RWPE2 (cell line): Measurements from ENCODE around the gene SMIM35.

Source experiments
- ATAC-seq: fragments of 200-7000 bp; cut with Tn5 transposase; 3 replicates; pipeline ENCODE4 v1.9.1; 2021; ENCODE audit warnings: low read depth
- DNase-seq: peaks from one replicate; pipeline ENCODE4 v3.0.0-alpha.2; 2020; ENCODE audit warnings: low spot score
- H3K27ac ChIP-seq: fragments of 450-650 bp; 2 replicates; pipeline ENCODE4 v1.5.1; 2017; ENCODE audit warnings: mild to moderate bottlenecking; ENCODE audit not compliant: poor library complexity, severe bottlenecking
- H3K27me3 ChIP-seq: fragments of 250-450 bp; sonication (Bioruptor Pico); 2 replicates; pipeline ENCODE4 v1.5.1; 2021; ENCODE audit warnings: mild to moderate bottlenecking, moderate library complexity; ENCODE audit not compliant: insufficient read depth, poor library complexity, severe bottlenecking
- H3K36me3 ChIP-seq: fragments of 250-450 bp; sonication (Bioruptor Pico); 2 replicates; pipeline ENCODE4 v1.5.1; 2020; ENCODE audit warnings: low read depth, mild to moderate bottlenecking, moderate library complexity
- H3K4me1 ChIP-seq: fragments of 250-450 bp; sonication (Bioruptor Pico); 2 replicates; pipeline ENCODE4 v1.5.1; 2021; ENCODE audit warnings: mild to moderate bottlenecking, moderate library complexity; ENCODE audit not compliant: insufficient read depth, poor library complexity, severe bottlenecking
- H3K4me3 ChIP-seq: fragments of 250-450 bp; sonication (Bioruptor Pico); 2 replicates; pipeline ENCODE4 v1.5.1; 2021; ENCODE audit warnings: mild to moderate bottlenecking, moderate library complexity; ENCODE audit not compliant: severe bottlenecking
- H3K9me3 ChIP-seq: fragments of 250-450 bp; sonication (Bioruptor Pico); 2 replicates; pipeline ENCODE4 v1.5.1; 2021; ENCODE audit warnings: mild to moderate bottlenecking, moderate library complexity; ENCODE audit not compliant: severe bottlenecking
- CTCF ChIP-seq: fragments of 450-650 bp; IDR thresholded peaks from one replicate; pipeline ENCODE4 v1.5.1; 2017; ENCODE audit warnings: mild to moderate bottlenecking, moderate library complexity; ENCODE audit not compliant: poor library complexity, severe bottlenecking

The SMIM35 gene

GRCh38 chr11:117993988-117994745, 92.6 kb downstream of the SMIM35 start:
- TF ChIP-seq CTCF, result no peak
- H3K4me3 ChIP-seq, result no peak overlapping the region
- H3K27me3 ChIP-seq, result no peaks in the 10 kb centered on the region
- no peak for DNase-seq
- H3K36me3 ChIP-seq, result no peaks in the 10 kb centered on the region
- no peaks in the 10 kb centered on the region for H3K4me1 ChIP-seq
- no peak for ATAC-seq
- H3K9me3 ChIP-seq, result no peaks in the 10 kb centered on the region
- H3K27ac ChIP-seq, result no peak overlapping the region

- Histone ChIP-seq H3K4me1 (no peaks in the 10 kb centered on the region), H3K36me3 (no peaks in the 10 kb centered on the region), H3K9me3 (no peaks in the 10 kb centered on the region), H3K27ac (no peak overlapping the region), H3K27me3 (peaks cover 2% of the 10 kb centered on the region), H3K4me3 (no peak overlapping the region)
- no peak for DNase-seq
- no peak for TF ChIP-seq CTCF
- ATAC-seq, result no peak
These were observed 94.1 kb downstream of the SMIM35 start for GRCh38 chr11:117992620-117993019.

- Histone ChIP-seq H3K4me3 (no peak overlapping the region), H3K9me3 (no peaks in the 10 kb centered on the region), H3K27ac (no peak overlapping the region), H3K4me1 (no peaks in the 10 kb centered on the region), H3K36me3 (no peaks in the 10 kb centered on the region), H3K27me3 (peaks cover 7% of the 10 kb centered on the region)
- ATAC-seq (no peak), DNase-seq (no peak)
- TF ChIP-seq CTCF, result no peak
These were observed 94.6 kb downstream of the SMIM35 start for GRCh38 chr11:117992136-117992535.

GRCh38 chr11:117989351-117990102, 97.2 kb downstream of the SMIM35 start:
- ATAC-seq (no peak), DNase-seq (no peak)
- H3K9me3 ChIP-seq, result no peaks in the 10 kb centered on the region
- H3K4me1 ChIP-seq, result no peaks in the 10 kb centered on the region
- H3K36me3 ChIP-seq, result no peaks in the 10 kb centered on the region
- H3K4me3 ChIP-seq, result no peak overlapping the region
- H3K27ac ChIP-seq, result no peak overlapping the region
- peaks cover 22% of the 10 kb centered on the region for H3K27me3 ChIP-seq
- TF ChIP-seq CTCF, result no peak
